AG09319 (cell line): ENCODE results near the gene HOXD12.

Source experiments
- DNase-seq: peaks from one replicate; pipeline ENCODE4 v3.0.0-alpha.2; 2010; ENCODE audit warnings: low read depth; ENCODE audit errors: extremely low read depth
- TF ChIP-seq, protein P1 (sequence below): IDR thresholded peaks from 2 replicates; pipeline ENCODE4 v1.5.1; 2011; ENCODE audit warnings: low read depth, mild to moderate bottlenecking, inconsistent platforms, low read length, moderate library complexity

Gene HOXD12

DNA sequence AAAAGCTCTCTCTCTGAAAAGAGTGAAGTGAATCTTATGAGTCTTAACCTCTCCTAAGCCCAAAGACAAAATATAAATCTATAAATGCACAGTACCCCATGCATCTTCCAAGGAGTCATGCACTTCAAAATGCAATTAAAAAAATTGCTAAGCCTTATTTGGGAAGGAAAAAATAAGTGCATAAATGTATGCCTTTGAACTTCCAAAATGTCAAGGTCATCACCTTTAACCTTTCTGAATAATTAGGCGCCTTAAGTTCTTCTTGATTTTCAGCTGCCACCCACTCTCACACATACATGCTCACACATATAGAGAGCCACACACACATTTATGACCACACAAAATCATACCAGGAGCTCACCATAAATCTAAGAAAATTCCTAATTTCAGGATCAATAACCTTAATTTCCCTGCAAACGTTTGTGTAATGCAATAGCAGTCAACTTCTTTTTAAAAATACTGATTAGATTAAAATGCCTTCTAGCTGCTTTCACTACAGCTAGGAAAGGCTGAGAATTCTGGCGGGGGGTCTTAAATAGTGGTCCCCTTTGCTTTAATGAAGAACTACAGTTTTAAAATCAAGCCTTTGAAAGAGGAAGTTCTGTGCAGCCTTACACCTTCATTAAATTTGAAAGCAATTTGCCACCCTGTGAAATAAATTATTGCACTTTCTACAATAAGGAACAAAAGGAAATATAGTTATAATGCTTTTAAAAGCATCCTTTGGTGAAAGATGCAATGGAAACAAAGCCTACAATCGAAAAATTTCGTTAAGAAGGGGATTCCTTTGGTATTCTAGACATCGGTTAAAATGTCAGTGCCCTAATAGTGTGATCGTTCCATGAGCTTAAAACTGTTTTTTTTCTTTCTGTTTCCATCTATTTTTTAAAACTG is 11.1 kb downstream of the HOXD12 start:
- DNase-seq, result no peak
- TF ChIP-seq, protein P1, sequence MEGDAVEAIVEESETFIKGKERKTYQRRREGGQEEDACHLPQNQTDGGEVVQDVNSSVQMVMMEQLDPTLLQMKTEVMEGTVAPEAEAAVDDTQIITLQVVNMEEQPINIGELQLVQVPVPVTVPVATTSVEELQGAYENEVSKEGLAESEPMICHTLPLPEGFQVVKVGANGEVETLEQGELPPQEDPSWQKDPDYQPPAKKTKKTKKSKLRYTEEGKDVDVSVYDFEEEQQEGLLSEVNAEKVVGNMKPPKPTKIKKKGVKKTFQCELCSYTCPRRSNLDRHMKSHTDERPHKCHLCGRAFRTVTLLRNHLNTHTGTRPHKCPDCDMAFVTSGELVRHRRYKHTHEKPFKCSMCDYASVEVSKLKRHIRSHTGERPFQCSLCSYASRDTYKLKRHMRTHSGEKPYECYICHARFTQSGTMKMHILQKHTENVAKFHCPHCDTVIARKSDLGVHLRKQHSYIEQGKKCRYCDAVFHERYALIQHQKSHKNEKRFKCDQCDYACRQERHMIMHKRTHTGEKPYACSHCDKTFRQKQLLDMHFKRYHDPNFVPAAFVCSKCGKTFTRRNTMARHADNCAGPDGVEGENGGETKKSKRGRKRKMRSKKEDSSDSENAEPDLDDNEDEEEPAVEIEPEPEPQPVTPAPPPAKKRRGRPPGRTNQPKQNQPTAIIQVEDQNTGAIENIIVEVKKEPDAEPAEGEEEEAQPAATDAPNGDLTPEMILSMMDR, result no peak

DNA sequence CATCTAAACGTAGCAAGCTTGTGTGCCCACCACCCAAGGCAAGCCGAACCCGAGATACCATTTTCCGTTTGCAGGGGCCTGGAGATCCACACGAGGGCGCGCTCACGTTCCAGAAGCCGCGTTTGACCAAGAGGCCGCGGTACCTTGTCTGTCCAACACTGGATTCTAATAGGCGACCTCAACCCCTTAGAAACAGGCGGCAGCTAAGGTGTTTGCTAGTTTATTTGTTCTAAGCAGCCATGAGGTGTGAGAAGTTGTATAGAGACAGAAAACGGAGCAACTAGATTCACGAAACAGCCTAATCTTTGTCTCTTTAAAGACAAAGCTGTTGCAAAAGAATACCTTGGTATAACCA is 11.7 kb downstream of the HOXD12 start:
- TF ChIP-seq, protein P1, result peak; percentile 54
- DNase-seq, result no peak

DNA sequence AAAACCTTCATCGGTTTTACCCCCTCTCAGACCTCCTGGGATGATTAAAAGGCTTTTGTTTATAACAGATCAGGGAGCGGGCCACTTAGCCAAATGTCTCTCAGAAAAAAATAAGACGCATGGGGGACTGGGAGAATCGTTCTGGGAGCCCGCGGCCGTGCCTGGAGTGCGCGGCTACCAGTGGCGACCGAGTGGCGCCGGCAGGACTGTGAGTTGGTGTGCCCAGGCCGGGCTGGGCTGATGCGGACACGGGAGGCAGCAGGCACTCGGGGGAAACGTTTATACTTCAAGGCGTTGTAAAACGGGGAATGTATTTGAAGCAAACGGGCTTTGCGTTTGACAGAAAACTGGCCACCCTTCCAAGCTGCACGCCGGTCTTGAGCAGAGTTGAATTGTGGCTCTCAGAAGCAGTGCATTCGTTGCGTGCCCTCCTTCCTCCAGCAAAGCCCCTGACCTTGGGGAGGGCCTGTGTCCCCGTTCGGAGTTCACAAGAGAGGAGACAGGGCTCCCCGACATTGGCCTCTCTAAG is 12.3 kb downstream of the HOXD12 start:
- no peak for DNase-seq

DNA sequence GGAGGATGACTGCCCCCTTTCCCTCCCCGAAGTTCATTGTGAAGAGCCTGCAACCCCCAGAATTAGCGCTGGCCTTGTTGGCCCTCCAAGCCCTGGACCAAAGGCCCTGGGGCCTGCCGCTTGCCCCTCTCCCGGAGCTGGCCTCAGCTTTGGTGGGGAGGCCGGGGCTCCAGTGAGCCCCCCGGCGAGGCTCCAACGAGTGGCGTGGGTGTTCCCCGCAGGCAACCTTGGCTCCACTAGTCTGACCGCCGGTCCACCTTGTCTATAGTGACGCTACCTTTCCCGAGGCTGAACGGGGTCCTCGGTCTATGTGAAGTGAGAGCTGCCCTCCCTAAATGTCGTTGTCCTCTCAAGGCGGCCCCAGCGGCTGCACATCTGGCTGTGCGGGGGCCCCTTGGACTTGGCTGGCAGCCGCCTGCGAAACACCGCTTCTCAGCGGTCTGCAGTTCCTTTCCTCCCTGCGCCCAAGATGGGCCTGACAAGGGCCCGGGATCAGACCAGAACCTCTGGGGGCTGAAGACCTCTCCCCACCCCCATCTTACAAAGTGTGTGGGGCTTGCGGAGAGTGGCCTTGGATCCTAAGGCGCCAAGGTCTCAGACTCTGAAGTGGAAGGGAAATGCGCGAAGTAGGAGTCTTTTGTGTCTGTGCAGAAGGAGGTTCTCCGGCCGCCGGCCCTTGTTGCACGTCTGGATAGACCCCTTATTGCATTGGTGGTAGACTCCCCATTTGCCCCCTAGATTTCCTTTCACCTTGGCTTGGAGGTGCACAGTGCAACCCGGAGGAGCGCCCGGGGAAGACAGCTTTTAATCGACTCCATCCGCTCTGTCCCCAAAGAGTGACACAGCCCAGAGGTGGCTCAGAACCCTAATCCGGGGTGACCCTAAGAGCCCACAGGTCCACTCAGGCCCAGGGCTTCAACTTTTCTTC is 13.0 kb downstream of the HOXD12 start:
- TF ChIP-seq, protein P1, result no peak
- DNase-seq, result no peak

More for the DNA sequence above, 12.3 kb downstream of the HOXD12 start:
- TF ChIP-seq, protein P1, result no peak

DNA sequence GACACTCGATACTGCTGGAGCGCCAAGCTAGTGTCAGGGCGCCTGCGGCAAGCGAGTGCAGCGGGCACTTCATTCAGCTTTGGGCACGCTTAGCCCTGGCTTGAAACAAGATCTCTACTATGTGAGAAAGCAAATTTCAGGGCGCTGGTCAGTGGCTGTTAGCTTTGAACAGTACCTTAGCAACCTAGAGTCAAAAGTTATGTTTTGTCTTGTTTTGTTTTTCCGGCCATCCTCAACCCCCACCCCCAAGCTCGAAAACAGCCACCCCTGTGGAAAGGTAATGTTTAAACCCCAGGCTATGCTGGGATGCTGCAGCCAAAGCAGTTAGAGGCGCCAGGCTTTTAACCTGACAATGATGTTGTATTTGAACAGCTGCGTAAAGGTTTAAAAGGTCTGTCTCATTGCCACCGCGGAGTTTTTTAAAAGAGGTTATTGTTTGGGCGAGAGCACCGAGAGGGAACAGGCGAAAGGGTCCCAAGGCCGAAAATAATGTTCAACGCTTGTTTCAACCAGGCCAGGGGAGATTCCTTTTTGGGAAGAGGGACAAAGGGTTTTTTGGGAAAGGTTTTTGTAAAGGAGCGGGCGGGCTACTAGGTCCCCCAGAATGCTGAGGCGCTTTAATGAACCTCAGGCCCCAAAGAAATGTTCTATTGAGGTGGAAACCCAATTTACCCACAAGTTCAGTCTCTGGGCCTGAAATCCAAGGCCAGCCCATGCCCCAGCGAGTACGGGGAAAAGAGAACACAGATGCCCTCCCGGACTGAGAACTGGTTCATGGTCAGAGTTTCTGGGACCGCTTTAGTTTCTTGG is 14.7 kb downstream of the HOXD12 start:
- TF ChIP-seq, protein P1, result no peak
- DNase-seq, result no peak

DNA sequence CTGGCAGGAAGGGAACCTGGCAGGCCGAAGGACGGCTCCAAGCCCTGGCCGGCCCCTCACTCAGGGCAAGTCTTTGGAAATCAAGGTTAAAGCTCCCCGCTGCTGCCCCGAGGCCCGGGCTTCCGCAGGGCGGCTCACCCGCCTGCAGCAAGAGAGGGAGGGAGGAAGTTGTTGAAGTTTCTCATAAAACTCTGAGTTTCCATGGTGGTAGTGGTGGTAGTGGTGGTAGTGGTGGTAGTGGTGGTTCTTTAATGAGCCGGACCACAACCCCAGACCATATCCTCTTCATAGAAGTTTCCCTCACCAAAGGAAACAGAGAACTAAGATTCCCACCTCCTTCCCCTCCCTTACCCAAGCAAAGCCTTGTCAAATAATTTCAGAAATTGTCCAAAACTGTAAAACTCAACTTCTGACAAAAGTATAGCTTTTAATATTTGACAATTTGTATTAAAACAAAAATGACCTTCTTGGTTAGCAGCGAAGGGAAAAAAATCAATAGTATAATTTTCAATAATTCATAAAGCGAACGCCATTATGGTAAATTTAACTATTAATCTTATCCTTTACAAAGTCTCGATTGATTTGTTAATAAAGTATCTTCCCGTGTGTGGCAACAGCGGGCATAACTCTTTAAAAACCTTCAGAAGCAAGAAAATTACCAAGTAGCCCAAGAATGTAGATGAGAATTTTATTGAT is 15.5 kb downstream of the HOXD12 start:
- DNase-seq, result no peak
- TF ChIP-seq, protein P1, result no peak
